Stimulated activated CD4-positive, alpha-beta T cell treated with anti-CD3 and anti-CD28 coated beads, Interleukin-15, amount 100 ng/mL, for 1 hour (primary cell): Measurements from ENCODE around the gene PLEKHF1.
A peak's percentile ranks its signal among the peaks of the same experiment; 100 is the strongest.

Experiments
- DNase-seq, 2 donors: peaks; one replicate each; pipeline ENCODE4 v3.0.0-alpha.2; 2020; ENCODE audit warnings: low read depth in 1 of 2, low spot score in 1 of 2

The PLEKHF1 gene

GRCh38 chr19:29677001-29677817 lies 11.9 kb downstream of the PLEKHF1 start:
- DNase-seq = no peak

GRCh38 chr19:29678484-29679106 lies 13.3 kb downstream of the PLEKHF1 start:
- DNase-seq = no peak

- no peak for DNase-seq
Observed at GRCh38 chr19:29679598-29680210, 14.4 kb downstream of the PLEKHF1 start.

- DNase-seq = peak; percentile 61 to 65
Observed at GRCh38 chr19:29680447-29680846, 15.2 kb downstream of the PLEKHF1 start.

GRCh38 chr19:29680937-29681336 lies 15.7 kb downstream of the PLEKHF1 start:
- no peak for DNase-seq

GRCh38 chr19:29681422-29682235 lies 16.4 kb downstream of the PLEKHF1 start:
- no peak for DNase-seq

GRCh38 chr19:29682236-29682895 lies 17.1 kb downstream of the PLEKHF1 start:
- DNase-seq = no peak

GRCh38 chr19:29683009-29683408 lies 17.7 kb downstream of the PLEKHF1 start:
- DNase-seq = no peak

GRCh38 chr19:29685326-29685725 lies 20.1 kb downstream of the PLEKHF1 start:
- DNase-seq = no peak

GRCh38 chr19:29686285-29686805 lies 21.1 kb downstream of the PLEKHF1 start:
- DNase-seq = no peak

- no peak for DNase-seq
Observed at GRCh38 chr19:29687244-29687896, 22.1 kb downstream of the PLEKHF1 start.

GRCh38 chr19:29687897-29688728 lies 22.9 kb downstream of the PLEKHF1 start:
- DNase-seq = no peak

- DNase-seq = no peak
Observed at GRCh38 chr19:29690842-29691241, 25.6 kb downstream of the PLEKHF1 start.

GRCh38 chr19:29694161-29694560 lies 28.9 kb downstream of the PLEKHF1 start:
- DNase-seq = no peak

GRCh38 chr19:29694669-29695627 lies 29.7 kb downstream of the PLEKHF1 start:
- peak; percentile 62 to 80 for DNase-seq

- DNase-seq = no peak
Observed at GRCh38 chr19:29695765-29696564, 30.7 kb downstream of the PLEKHF1 start.

- DNase-seq = no peak
Observed at GRCh38 chr19:29696565-29696846, 31.2 kb downstream of the PLEKHF1 start.
